H1 (cell line): Measurements from ENCODE around the gene ZNF454. TPM values are rescaled to one million over a fixed set of nuclear protein-coding genes. Genes with fewer than 3 reads are reported as not detected.
A peak's percentile ranks its signal among the peaks of the same experiment; 100 is the strongest.

Experiments used
- BRCA1 ChIP-seq: IDR thresholded peaks from 2 replicates; pipeline ENCODE4 v1.6.1; 2012; ENCODE audit warnings: low read depth, low read length, improper control_type of control experiment
- CHD1 ChIP-seq: IDR thresholded peaks from 2 replicates; pipeline ENCODE4 v1.6.1; 2012; ENCODE audit warnings: low read depth, low read length, improper control_type of control experiment
- EGR1 ChIP-seq: IDR thresholded peaks from 2 replicates; pipeline ENCODE4 v1.6.1; 2011; ENCODE audit warnings: low read depth, low read length, borderline replicate concordance
- GTF2F1 ChIP-seq: IDR thresholded peaks from 2 replicates; pipeline ENCODE4 v1.6.1; 2012; ENCODE audit warnings: low read depth, low read length, improper control_type of control experiment, borderline replicate concordance
- KDM5A ChIP-seq: fragments of 200-600 bp; IDR thresholded peaks from 2 replicates; pipeline ENCODE4 v1.7.1; 2012; ENCODE audit warnings: mild to moderate bottlenecking, low read length, inconsistent platforms, mixed read lengths
- MAX ChIP-seq: IDR thresholded peaks from 2 replicates; pipeline ENCODE4 v1.6.1; 2012; ENCODE audit warnings: inconsistent platforms
- NANOG ChIP-seq: IDR thresholded peaks from 2 replicates; pipeline ENCODE4 v1.6.1; 2011; ENCODE audit warnings: low read length, low read depth, mild to moderate bottlenecking, inconsistent platforms; ENCODE audit not compliant: insufficient read depth, poor library complexity, severe bottlenecking
- PHF8 ChIP-seq: fragments of 200-600 bp; sonication (generic); conservative IDR thresholded peaks from 2 replicates; pipeline ENCODE4 v1.7.1; 2012; ENCODE audit warnings: low read depth, mild to moderate bottlenecking, inconsistent platforms, low read length, moderate library complexity
- SIRT6 ChIP-seq: IDR thresholded peaks from one replicate; pipeline ENCODE4 v1.7.1; 2012; ENCODE audit warnings: low read length, inconsistent platforms
- polyA plus RNA-seq, 7 experiments: library from polyadenylated mRNA; depleted of rRNA in 3 of 7; stranded (reverse) in 5 of 7; unstranded in 2 of 7; fragments of >200 nt in 5 of 7; fragments of 200-250 nt in 2 of 7; gene quantifications; 1 replicate in 5 of 7; 2 replicates in 1 of 7; 4 replicates in 1 of 7; pipeline versions ENCODE4 v1.2.1 to v1.2.3, GENCODE V29; 2011 to 2013; ENCODE audit warnings: missing spikeins in 2 of 7, mixed read lengths in 2 of 7
- total RNA-seq: library from RNA; stranded (reverse); fragmentation: NEBNext Ultra II Directional; extraction: Animal tissue kit (Norgen Biotek cat#: 25700); gene quantifications from 2 replicates; pipeline ENCODE4 v1.2.1, GENCODE V29; 2021

ZNF454 gene
- total and polyA plus RNA-seq, 2 of the 8 experiments (the other 6 are each of a cell fraction or from before 2014, with no cell fraction given): 0.33 to 1.2 TPM

DNA sequence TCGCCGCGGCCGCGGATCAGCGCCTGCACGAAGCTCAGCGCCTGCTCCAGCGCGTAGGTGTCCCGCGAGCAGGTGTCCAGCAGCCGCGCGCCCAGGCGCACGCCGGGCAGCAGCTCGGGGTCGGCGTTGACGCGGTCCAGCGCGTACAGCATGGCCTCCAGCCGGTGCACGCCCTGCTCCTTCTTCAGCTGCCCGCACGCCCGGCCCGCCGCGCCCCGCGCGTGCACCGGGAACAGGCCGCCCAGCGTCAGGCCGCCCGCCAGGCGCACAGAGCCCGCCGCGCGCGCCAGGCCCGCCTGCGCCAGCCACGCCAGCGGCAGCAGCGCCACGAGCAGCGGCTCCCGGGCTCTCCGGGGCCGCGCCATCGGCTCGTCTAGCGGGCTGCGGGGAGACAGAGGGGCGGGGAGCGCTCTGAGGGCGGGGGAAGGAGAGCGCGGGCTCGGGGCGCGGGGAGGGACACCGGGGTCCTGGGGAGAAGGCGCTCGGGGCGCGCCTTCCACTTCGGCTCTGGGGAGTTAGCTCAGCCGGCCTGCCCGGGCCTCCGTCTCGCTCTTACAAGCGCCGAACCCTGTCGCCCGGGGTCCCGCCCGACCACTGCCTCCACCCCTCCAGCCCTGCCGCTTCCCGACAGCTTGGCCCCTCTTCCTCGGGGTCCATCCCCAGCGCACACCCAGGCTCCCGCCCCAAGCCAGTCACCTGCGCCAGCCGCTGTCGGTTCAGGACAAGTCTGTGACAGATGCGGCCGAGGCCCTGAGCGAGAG is 53.8 kb downstream of the ZNF454 start, which contains the start of gene GRM6 (continued):
- TF ChIP-seq PHF8 (no peak), SIRT6 (no peak), NANOG (no peak), GTF2F1 (no peak), MAX (peak; percentile 88), KDM5A (no peak), BRCA1 (no peak), CHD1 (no peak), EGR1 (no peak)
